K562 (cell line): ENCODE results near the gene OR8G5. TPM values are rescaled to one million over a fixed set of nuclear protein-coding genes. Genes with fewer than 3 reads are reported as not detected.

Source experiments
- BDP1 ChIP-seq: IDR thresholded peaks from 3 replicates; pipeline ENCODE4 v1.6.1; 2011; ENCODE audit not compliant: insufficient read length, insufficient read depth
- CCAR2 ChIP-seq: fragments of 200-400 bp; formaldehyde crosslinking; IDR thresholded peaks from 2 replicates; pipeline ENCODE4 v1.6.1; 2017; ENCODE audit warnings: mild to moderate bottlenecking, low read depth, low read length
- CTCF ChIP-seq, 3 experiments: IDR thresholded peaks in 2 of 3; conservative IDR thresholded peaks in 1 of 3; 2 replicates each; pipeline ENCODE4 v1.5.1; 2011 to 2012; ENCODE audit warnings: low read length in 3 of 3, mild to moderate bottlenecking in 3 of 3, control low read depth in 2 of 3, improper control_type of control experiment in 1 of 3, inconsistent platforms in 1 of 3, low read depth in 1 of 3, mixed read lengths in 1 of 3, moderate library complexity in 1 of 3; ENCODE audit not compliant: insufficient read depth in 2 of 3
- EGR1 ChIP-seq: fragments of 450-650 bp; conservative IDR thresholded peaks from 2 replicates; pipeline ENCODE4 v1.6.1; 2017; ENCODE audit warnings: mild to moderate bottlenecking
- ELF4 ChIP-seq: fragments of 450-650 bp; formaldehyde crosslinking; IDR thresholded peaks from 2 replicates; pipeline ENCODE4 v1.4.0; 2022; ENCODE audit warnings: missing genetic modification characterization
- ERF ChIP-seq: fragments of 450-650 bp; formaldehyde crosslinking; IDR thresholded peaks from 2 replicates; pipeline ENCODE4 v1.4.0; 2020; ENCODE audit warnings: mild to moderate bottlenecking, mixed read lengths
- FOXA3 ChIP-seq, 2 experiments: fragments of 450-650 bp in 1 of 2; sonication (generic) in 1 of 2; formaldehyde crosslinking; IDR thresholded peaks in 1 of 2; conservative IDR thresholded peaks in 1 of 2; 2 replicates each; pipeline versions ENCODE4 v1.4.0 to v1.8.0; 2020 to 2022; ENCODE audit warnings: mild to moderate bottlenecking in 2 of 2, missing genetic modification reagents in 1 of 2
- FUS ChIP-seq: fragments of 200-400 bp; formaldehyde crosslinking; optimal IDR thresholded peaks from 2 replicates; pipeline ENCODE3; 2017; ENCODE audit warnings: low read depth, low read length
- KLF6 ChIP-seq: fragments of 250-450 bp; sonication (Bioruptor Pico); IDR thresholded peaks from 2 replicates; pipeline ENCODE4 v1.4.0; 2020; ENCODE audit warnings: mild to moderate bottlenecking, moderate library complexity, borderline replicate concordance
- MCM2 ChIP-seq: fragments of 450-650 bp; IDR thresholded peaks from 2 replicates; pipeline ENCODE4 v1.6.1; 2017; ENCODE audit warnings: low read depth, mild to moderate bottlenecking
- MTF1 ChIP-seq: fragments of 250-450 bp; sonication (Bioruptor Pico); IDR thresholded peaks from 2 replicates; pipeline ENCODE4 v1.9.0; 2021; ENCODE audit warnings: moderate library complexity, mild to moderate bottlenecking, inconsistent platforms, borderline replicate concordance
- PHB ChIP-seq: fragments of 250-450 bp; sonication (Bioruptor Pico); IDR thresholded peaks from 2 replicates; pipeline ENCODE4 v1.5.0; 2021
- PML ChIP-seq: IDR thresholded peaks from 2 replicates; pipeline ENCODE4 v1.6.1; 2012; ENCODE audit warnings: low read length, inconsistent platforms
- RBM34 ChIP-seq: fragments of 200-400 bp; formaldehyde crosslinking; IDR thresholded peaks from 2 replicates; pipeline ENCODE4 v1.6.1; 2018; ENCODE audit warnings: low read length, borderline replicate concordance; ENCODE audit not compliant: insufficient read depth
- SMARCB1 ChIP-seq: IDR thresholded peaks from 2 replicates; pipeline ENCODE4 v1.6.1; 2011; ENCODE audit warnings: improper control_type of control experiment, low read depth; ENCODE audit not compliant: insufficient read length
- SP1 ChIP-seq: sonication (generic); formaldehyde crosslinking; IDR thresholded peaks from 2 replicates; pipeline ENCODE4 v1.8.1; 2022; ENCODE audit warnings: mild to moderate bottlenecking, missing genetic modification reagents
- STAT5B ChIP-seq: fragments of 250-450 bp; sonication (Bioruptor Pico); IDR thresholded peaks from 2 replicates; pipeline ENCODE4 v1.8.0; 2021; ENCODE audit warnings: mild to moderate bottlenecking, inconsistent platforms
- XRCC3 ChIP-seq: fragments of 450-650 bp; IDR thresholded peaks from 2 replicates; pipeline ENCODE4 v1.6.1; 2017; ENCODE audit warnings: mild to moderate bottlenecking, moderate library complexity
- ZBTB17 ChIP-seq: fragments of 450-650 bp; formaldehyde crosslinking; IDR thresholded peaks from 2 replicates; pipeline ENCODE4 v1.4.0; 2020; ENCODE audit warnings: mild to moderate bottlenecking
- ZBTB49 ChIP-seq: sonication (generic); formaldehyde crosslinking; IDR thresholded peaks from 2 replicates; pipeline ENCODE4 v1.8.0; 2022; ENCODE audit warnings: missing genetic modification reagents, mild to moderate bottlenecking, borderline replicate concordance
- ZC3H4 ChIP-seq: sonication (generic); formaldehyde crosslinking; IDR thresholded peaks from 2 replicates; pipeline ENCODE4 v1.9.0; 2021; ENCODE audit warnings: missing genetic modification reagents, borderline replicate concordance
- ZNF324 ChIP-seq: fragments of 250-450 bp; sonication (Bioruptor Pico); IDR thresholded peaks from 2 replicates; pipeline ENCODE4 v1.4.0; 2020; ENCODE audit warnings: mild to moderate bottlenecking
- ZNF780A ChIP-seq: fragments of 250-450 bp; sonication (Bioruptor Pico); IDR thresholded peaks from 2 replicates; pipeline ENCODE4 v1.5.0; 2021; ENCODE audit warnings: mild to moderate bottlenecking
- polyA plus RNA-seq, 8 experiments: library from polyadenylated mRNA; depleted of rRNA in 4 of 8; stranded (reverse) in 5 of 8; unstranded in 3 of 8; fragments of >200 nt; fragmentation: Nextera tagmentation in 2 of 8; fragmentation: Illumina TruSeq in 1 of 8; extraction: Ambion mirVana in 2 of 8; extraction: Trizol in 1 of 8; gene quantifications; 2 replicates each; pipeline versions ENCODE4 v1.2.1 to v1.2.3, GENCODE V29; 2011 to 2014; ENCODE audit warnings: inconsistent platforms in 1 of 8, missing spikeins in 1 of 8
- total RNA-seq, 7 experiments: library from RNA; depleted of rRNA in 6 of 7; stranded (reverse); fragments of >200 nt in 6 of 7; fragmentation: Illumina TruSeq in 2 of 7; extraction: Trizol in 2 of 7; gene quantifications; 2 replicates each; pipeline versions ENCODE4 v1.2.1 to v1.2.3, GENCODE V29; 2011 to 2021; ENCODE audit warnings: low replicate concordance in 1 of 7
- TF ChIP-seq, protein P1 (sequence below): IDR thresholded peaks from 2 replicates; pipeline ENCODE4 v1.6.1; 2014; ENCODE audit warnings: antibody characterized with exemption

OR8G5 gene
- total and polyA plus RNA-seq, 9 of the 15 experiments (the other 6 are each of a cell fraction or from before 2014, with no cell fraction given): 0.18 to 3.8 (median 1.7) TPM

- TF ChIP-seq ERF (CRISPR knock-in tag) (no peak), EGR1 (no peak), CTCF (IDR thresholded peaks at IDR 0.05 in 2 of 3, conservative IDR thresholded peaks at IDR 0.05 in 1 of 3; ENCODE audit: insufficient read depth in 2 of 3, low read depth in 1 of 3, low read length in 3 of 3) (no peak), FUS (no peak), CCAR2 (no peak), SMARCB1 (no peak), FOXA3 (CRISPR knock-in tag; conservative IDR thresholded peaks at IDR 0.05 in 1 of 2, IDR thresholded peaks at IDR 0.05 in 1 of 2) (peak in 1 of 2 experiments; percentile 76; a peak in 2 of 4 replicates), XRCC3 (no peak), ZBTB49 (CRISPR knock-in tag) (no peak), MTF1 (CRISPR knock-in tag) (no peak), ELF4 (CRISPR knock-in tag) (peak; percentile 21; the same call in 1 of the 2 replicates), ZC3H4 (CRISPR knock-in tag) (no peak), PHB (CRISPR knock-in tag) (no peak), ZNF324 (CRISPR knock-in tag) (no peak), STAT5B (CRISPR knock-in tag) (no peak), PML (peak; percentile 86), SP1 (CRISPR knock-in tag) (no peak), KLF6 (CRISPR knock-in tag) (no peak), MCM2 (no peak), RBM34 (no peak), ZBTB17 (no peak), BDP1 (no peak), ZNF780A (no peak)
- TF ChIP-seq, protein P1, sequence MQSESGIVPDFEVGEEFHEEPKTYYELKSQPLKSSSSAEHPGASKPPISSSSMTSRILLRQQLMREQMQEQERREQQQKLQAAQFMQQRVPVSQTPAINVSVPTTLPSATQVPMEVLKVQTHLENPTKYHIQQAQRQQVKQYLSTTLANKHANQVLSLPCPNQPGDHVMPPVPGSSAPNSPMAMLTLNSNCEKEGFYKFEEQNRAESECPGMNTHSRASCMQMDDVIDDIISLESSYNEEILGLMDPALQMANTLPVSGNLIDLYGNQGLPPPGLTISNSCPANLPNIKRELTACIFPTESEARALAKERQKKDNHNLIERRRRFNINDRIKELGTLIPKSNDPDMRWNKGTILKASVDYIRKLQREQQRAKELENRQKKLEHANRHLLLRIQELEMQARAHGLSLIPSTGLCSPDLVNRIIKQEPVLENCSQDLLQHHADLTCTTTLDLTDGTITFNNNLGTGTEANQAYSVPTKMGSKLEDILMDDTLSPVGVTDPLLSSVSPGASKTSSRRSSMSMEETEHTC: peak; percentile 81
Measured at GRCh38 chr11:124276081-124276480, 19.9 kb downstream of the OR8G5 start (continued).
